Fibroblast of lung (primary cell): Measurements from ENCODE around the gene RAET1G.
"Not testable (repeated sequence)": the region's sequence is repeated elsewhere in the genome, so short reads cannot be mapped to it uniquely, and the experiment has no call there.

Experiments
- CTCF ChIP-seq, 2 donors: IDR thresholded peaks in 1 of 2; conservative IDR thresholded peaks in 1 of 2; 1 replicate in 1 of 2; 2 replicates in 1 of 2; pipeline ENCODE4 v1.5.1; 2011 to 2012; ENCODE audit warnings: low read length in 2 of 2, control low read depth in 1 of 2, inconsistent platforms in 1 of 2, low read depth in 1 of 2, mild to moderate bottlenecking in 1 of 2
- EZH2 ChIP-seq: IDR thresholded peaks from 2 replicates; pipeline ENCODE4 v1.5.1; 2012; ENCODE audit warnings: low read length, control low read depth, mild to moderate bottlenecking; ENCODE audit errors: missing control alignments

DNA sequence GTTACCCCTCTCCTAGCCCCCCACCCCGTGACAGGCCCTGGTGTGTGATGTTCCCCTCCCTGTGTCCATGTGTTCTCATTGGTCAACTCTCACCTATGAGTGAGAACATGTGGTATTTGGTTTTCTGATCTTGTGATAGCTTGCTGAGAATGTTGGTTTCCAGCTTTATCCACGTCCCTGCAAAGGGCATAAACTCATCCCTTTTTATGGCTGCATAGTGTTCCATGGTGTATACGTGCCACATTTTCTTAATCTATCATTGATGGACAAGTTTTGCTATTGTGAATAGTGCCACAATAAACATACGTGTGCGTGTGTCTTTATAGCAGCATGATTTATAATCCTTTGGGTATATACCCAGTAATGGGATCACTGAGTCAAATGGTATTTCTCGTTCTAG is 31.1 kb downstream of the RAET1G start:
- TF ChIP-seq CTCF (conservative IDR thresholded peaks at IDR 0.05 in 1 of 2, IDR thresholded peaks at IDR 0.05 in 1 of 2; ENCODE audit: low read depth in 1 of 2, low read length in 2 of 2); EZH2: not testable (repeated sequence)
